Endothelial cell of umbilical vein (primary cell): ENCODE measurements around the gene C3orf20. TPM values are rescaled to one million over a fixed set of nuclear protein-coding genes. Genes with fewer than 3 reads are reported as not detected.

ENCODE experiments used
- BruUV-seq: library from RNA; stranded (reverse); fragments of 400-500 nt; replicated peaks from 2 replicates; lab custom pipeline; 2021; lab: Mats Ljungman, UMichigan
- CTCF ChIA-PET: fragments of 300-600, 350-600 bp; sonication (Branson Sonifier 250); formaldehyde crosslinking; loops from one replicate; lab custom pipeline; 2021; ENCODE audit warnings: antibody characterized with exemption, inconsistent platforms; lab: Charles Lee
- POLR2A ChIA-PET: fragments of 300-600, 350-600 bp; sonication (Branson Sonifier 250); formaldehyde crosslinking; loops from one replicate; lab custom pipeline; 2021; ENCODE audit warnings: antibody characterized with exemption, inconsistent platforms; lab: Charles Lee
- DNase-seq: peaks from one replicate; pipeline ENCODE4 v3.0.0-alpha.2; 2011; ENCODE audit warnings: low read depth, low spot score
- FAIRE-seq: peaks from 2 replicates; lab custom pipeline; 2011; peaks lifted over from hg19 to GRCh38; lab: Jason Lieb, UNC
- H2AFZ ChIP-seq: 2 replicates; pipeline ENCODE4 v1.6.0; 2012; ENCODE audit warnings: low read depth, low read length, control low read depth, inconsistent platforms
- H3K27ac ChIP-seq: 2 replicates; pipeline ENCODE4 v1.5.1; 2011; ENCODE audit warnings: low read depth, mild to moderate bottlenecking, control low read depth, low read length, moderate library complexity; ENCODE audit not compliant: insufficient read depth
- H3K27me3 ChIP-seq, 2 experiments: 2 replicates each; pipeline versions ENCODE4 v1.6.0 to v1.6.1; 2011; ENCODE audit warnings: low read length in 2 of 2, mixed read lengths in 1 of 2; ENCODE audit not compliant: control insufficient read depth in 2 of 2, insufficient read depth in 2 of 2
- H3K36me3 ChIP-seq, 2 experiments: 2 replicates in 1 of 2; 3 replicates in 1 of 2; pipeline ENCODE4 v1.5.1; 2011; ENCODE audit warnings: low read length in 2 of 2, mild to moderate bottlenecking in 1 of 2, moderate library complexity in 1 of 2; ENCODE audit not compliant: control insufficient read depth in 2 of 2, insufficient read depth in 2 of 2; ENCODE audit errors: extremely low read depth in 1 of 2
- H3K4me1 ChIP-seq: 3 replicates; pipeline ENCODE4 v1.5.1; 2011; ENCODE audit warnings: mild to moderate bottlenecking, low read length; ENCODE audit not compliant: control insufficient read depth, insufficient read depth; ENCODE audit errors: extremely low read depth
- H3K4me2 ChIP-seq: 2 replicates; pipeline ENCODE4 v1.6.1; 2011; ENCODE audit warnings: low read length, control low read depth, mixed read lengths; ENCODE audit not compliant: insufficient read depth
- H3K4me3 ChIP-seq, 3 experiments: fragments of 200-600 bp in 1 of 3; sonication (generic), shearing (Covaris generic) in 1 of 3; replicated peaks in 1 of 3; 2 replicates each; pipeline ENCODE4 v1.5.1; 2011 to 2016; ENCODE audit warnings: control low read depth in 3 of 3, low read length in 3 of 3, mild to moderate bottlenecking in 2 of 3, inconsistent platforms in 1 of 3, low read depth in 1 of 3, moderate library complexity in 1 of 3; ENCODE audit not compliant: insufficient read depth in 1 of 3
- H3K79me2 ChIP-seq: 2 replicates; pipeline ENCODE4 v1.6.0; 2012; ENCODE audit warnings: low read length, inconsistent platforms; ENCODE audit not compliant: control insufficient read depth, insufficient read depth
- H3K9ac ChIP-seq: replicated peaks from 2 replicates; pipeline ENCODE3; 2011; ENCODE audit warnings: low read length, control low read depth; ENCODE audit not compliant: insufficient read depth; ENCODE audit errors: extremely low read depth
- H3K9me1 ChIP-seq: replicated peaks from 3 replicates; pipeline ENCODE4 v1.6.0; 2011; ENCODE audit warnings: mild to moderate bottlenecking, low read length; ENCODE audit not compliant: control insufficient read depth, insufficient read depth; ENCODE audit errors: extremely low read depth
- H3K9me3 ChIP-seq: replicated peaks from 2 replicates; pipeline ENCODE4 v1.5.1; 2012; ENCODE audit warnings: low read length, inconsistent platforms; ENCODE audit not compliant: control insufficient read depth, insufficient read depth
- H4K20me1 ChIP-seq: replicated peaks from 2 replicates; pipeline ENCODE3; 2011; ENCODE audit warnings: mild to moderate bottlenecking, low read length; ENCODE audit not compliant: control insufficient read depth, insufficient read depth; ENCODE audit errors: extremely low read depth
- CTCF ChIP-seq, 2 donors: IDR thresholded peaks; 1 replicate in 1 of 2; 2 replicates in 1 of 2; pipeline ENCODE4 v1.5.1; 2011; ENCODE audit warnings: low read length in 2 of 2, mild to moderate bottlenecking in 2 of 2, moderate library complexity in 2 of 2, control low read depth in 1 of 2, inconsistent platforms in 1 of 2, low read depth in 1 of 2; ENCODE audit not compliant: insufficient read depth in 1 of 2; ENCODE audit errors: extremely low read depth in 1 of 2
- EZH2 ChIP-seq: IDR thresholded peaks from 2 replicates; pipeline ENCODE4 v1.6.1; 2012; ENCODE audit warnings: borderline replicate concordance, low read depth, mild to moderate bottlenecking, moderate library complexity, low read length, inconsistent platforms; ENCODE audit not compliant: severe bottlenecking
- FOS ChIP-seq: IDR thresholded peaks from 2 replicates; pipeline ENCODE4 v1.6.1; 2011; ENCODE audit warnings: mild to moderate bottlenecking, low read length, moderate library complexity, borderline replicate concordance; ENCODE audit not compliant: insufficient read depth
- GATA2 ChIP-seq: IDR thresholded peaks from 2 replicates; pipeline ENCODE4 v1.7.0; 2011; ENCODE audit warnings: low read depth, mild to moderate bottlenecking, moderate library complexity, mixed read lengths, low read length; ENCODE audit not compliant: insufficient read length, insufficient read depth
- JUN ChIP-seq: IDR thresholded peaks from 2 replicates; pipeline ENCODE4 v1.6.1; 2011; ENCODE audit warnings: borderline replicate concordance, low read depth; ENCODE audit not compliant: insufficient read length, insufficient read depth
- MAX ChIP-seq: IDR thresholded peaks from 2 replicates; pipeline ENCODE4 v1.6.1; 2011; ENCODE audit not compliant: insufficient read depth, insufficient read length
- MYC ChIP-seq: IDR thresholded peaks from one replicate; pipeline ENCODE4 v1.6.1; 2011; ENCODE audit warnings: mild to moderate bottlenecking, low read depth, low read length
- POLR2A ChIP-seq: IDR thresholded peaks from 2 replicates; pipeline ENCODE4 v1.6.1; 2012; ENCODE audit warnings: low read depth, mild to moderate bottlenecking, control low read depth, low read length
- POLR2AphosphoS5 ChIP-seq: IDR thresholded peaks from 2 replicates; pipeline ENCODE4 v1.6.1; 2012; ENCODE audit warnings: low read depth, mild to moderate bottlenecking, control low read depth, low read length, moderate library complexity; ENCODE audit not compliant: insufficient read depth
- dilution Hi-C: fragments of 300-500 bp; cut with MboI; formaldehyde crosslinking; loops from one replicate; pipeline ENCODE4 v1.15.0; 2019; ENCODE audit warnings: low sequenced_read_pairs; ENCODE audit not compliant: extremely low pct_ligation_motif_present
- intact Hi-C: fragments of 100-400 bp; cut with micrococcal nuclease; formaldehyde crosslinking; loops from one replicate; pipeline ENCODE4 v1.10.0; 2022
- polyA plus RNA-seq, 4 experiments: library from polyadenylated mRNA; depleted of rRNA in 3 of 4; stranded (reverse) in 3 of 4; unstranded in 1 of 4; fragments of >200 nt; gene quantifications; 2 replicates each; pipeline versions ENCODE4 v1.2.1 to v1.2.3, GENCODE V29; 2011 to 2012; ENCODE audit warnings: missing spikeins in 1 of 4
- total RNA-seq: library from RNA; stranded (reverse); gene quantifications from 2 replicates; pipeline ENCODE4 v1.2.3, GENCODE V29; 2021

Gene C3orf20
- total and polyA plus RNA-seq, 2 donors (not counting 3 experiments of a cell fraction or from before 2014, with no cell fraction given) = not detected

- FAIRE-seq = no peak
- POLR2A ChIA-PET = no interaction called here
- peaks cover 23% of the 10 kb centered on the region for H3K4me1 ChIP-seq
- H4K20me1 ChIP-seq = peaks cover 6% of the 10 kb centered on the region
- no TSS peak for BruUV-seq
- H3K79me2 ChIP-seq = peaks cover 69% of the 10 kb centered on the region
- H3K4me3 ChIP-seq = no peak within 1 kb of the TSS
- dilution Hi-C loops (no loop called here), intact Hi-C loops (no loop called here)
- no peaks in the 10 kb centered on the region for H3K9me1 ChIP-seq
- H3K27ac ChIP-seq = no peak within 1 kb of the TSS
- no peak for DNase-seq
- no peak within 1 kb of the TSS for H2AFZ ChIP-seq
- no peak for TF ChIP-seq MAX
- TF ChIP-seq POLR2A = no peak
- TF ChIP-seq FOS = no peak
- no peak for TF ChIP-seq MYC
- TF ChIP-seq GATA2 = no peak
- no peak for TF ChIP-seq JUN
- TF ChIP-seq EZH2 = no peak
- TF ChIP-seq POLR2AphosphoS5 = no peak
- TF ChIP-seq CTCF (IDR thresholded peaks at IDR 0.05; ENCODE audit: extremely low read depth in 1 of 2, insufficient read depth in 1 of 2, low read depth in 1 of 2, low read length in 2 of 2) = no peak
- no peaks in the 10 kb centered on the region for H3K9me3 ChIP-seq
- H3K4me2 ChIP-seq = no peak within 1 kb of the TSS
- no peaks in the 10 kb centered on the region for H3K27me3 ChIP-seq
- H3K36me3 ChIP-seq = peaks cover 12 to 43% of the 10 kb centered on the region in 2 experiments
- CTCF ChIA-PET = interaction anchor here (2.3 kb wide), 1 partner anchor 28 kb away, joined by 7 read pairs; no protein-coding TSS in a partner anchor
- no peak within 1 kb of the TSS for H3K9ac ChIP-seq
Observed at GRCh38 chr3:14818804-14819500, 144.0 kb downstream of the C3orf20 start, which contains the start of gene FGD5. TSS of gene FGD5 (plus strand) at chr3:14818962. CDS start at chr3:14819072, 110 bp downstream.
